Activated CD4-positive, alpha-beta T cell treated with anti-CD3 and anti-CD28 coated beads for 48 hours (primary cell): Measurements from ENCODE around the gene TMEM38A.
A peak's percentile ranks its signal among the peaks of the same experiment; 100 is the strongest.
"Not testable (repeated sequence)": the region's sequence is repeated elsewhere in the genome, so short reads cannot be mapped to it uniquely, and the experiment has no call there.

Source experiments
- DNase-seq: peaks from one replicate; pipeline ENCODE4 v3.0.0-alpha.2; 2020

TMEM38A gene

GRCh38 chr19:16640951-16641350 is 20.0 kb upstream of the TMEM38A start:
- DNase-seq = no peak

- no peak for DNase-seq
These were observed 19.2 kb upstream of the TMEM38A start for GRCh38 chr19:16641695-16642094.

GRCh38 chr19:16645140-16645539 is 15.8 kb upstream of the TMEM38A start:
- no peak for DNase-seq

- no peak for DNase-seq
These were observed 11.2 kb upstream of the TMEM38A start for GRCh38 chr19:16649734-16650133.

GRCh38 chr19:16650821-16651220 is 10.1 kb upstream of the TMEM38A start:
- no peak for DNase-seq

GRCh38 chr19:16651421-16652188 is 9.3 kb upstream of the TMEM38A start:
- not testable (repeated sequence) for DNase-seq

GRCh38 chr19:16652854-16653253 is 8.1 kb upstream of the TMEM38A start:
- DNase-seq = no peak

GRCh38 chr19:16654140-16654539 is 6.8 kb upstream of the TMEM38A start:
- DNase-seq = peak; percentile 11

- DNase-seq = no peak
These were observed 6.3 kb upstream of the TMEM38A start for GRCh38 chr19:16654627-16655026.

- DNase-seq = no peak
These were observed 5.2 kb upstream of the TMEM38A start for GRCh38 chr19:16655727-16656126.

- no peak for DNase-seq
These were observed 3.6 kb upstream of the TMEM38A start for GRCh38 chr19:16657384-16657783.

GRCh38 chr19:16659464-16659831 is 1.5 kb upstream of the TMEM38A start:
- no peak for DNase-seq

- peak; percentile 99 for DNase-seq
These were observed 869 bp upstream of the TMEM38A start, which contains the start of gene SMIM7 for GRCh38 chr19:16659832-16660708. Gene SMIM7, minus strand, starts transcription at chr19:16660144. Its CDS starts 34 bp downstream, at chr19:16660110.

GRCh38 chr19:16661480-16662034 is 618 bp downstream of the TMEM38A start:
- DNase-seq = peak; percentile 11

GRCh38 chr19:16668176-16668575 is 7.2 kb downstream of the TMEM38A start:
- DNase-seq = no peak

- not testable (repeated sequence) for DNase-seq
These were observed 7.8 kb downstream of the TMEM38A start for GRCh38 chr19:16668702-16669101.

GRCh38 chr19:16670291-16670690 is 9.4 kb downstream of the TMEM38A start:
- DNase-seq = no peak

- no peak for DNase-seq
These were observed 10.8 kb downstream of the TMEM38A start for GRCh38 chr19:16671652-16672274.

- no peak for DNase-seq
These were observed 12.3 kb downstream of the TMEM38A start for GRCh38 chr19:16673231-16673630.

GRCh38 chr19:16673839-16674238 is 12.9 kb downstream of the TMEM38A start:
- DNase-seq = not testable (repeated sequence)

- DNase-seq = no peak
These were observed 15.3 kb downstream of the TMEM38A start for GRCh38 chr19:16676101-16676798.

- no peak for DNase-seq
These were observed 16.1 kb downstream of the TMEM38A start for GRCh38 chr19:16677055-16677454.
